Stimulated activated naive CD8-positive, alpha-beta T cell treated with anti-CD3 and anti-CD28 coated beads, Interleukin-15, amount 100 ng/mL, for 72 hours (primary cell): ENCODE results near the gene NPL.
A peak's percentile ranks its signal among the peaks of the same experiment; 100 is the strongest.

Source experiments
- ATAC-seq: fragments of 150-1000 bp; cut with Tn5 transposase; 2 replicates; pipeline ENCODE4 v1.10.0; 2021; ENCODE audit warnings: mild to moderate bottlenecking, moderate library complexity
- DNase-seq, 2 donors: peaks; one replicate each; pipeline ENCODE4 v3.0.0; 2021 to 2022
- H3K27ac Mint-ChIP-seq, 2 donors: one replicate each; pipeline ENCODE4 v1.8.0; 2022; ENCODE audit warnings: mild to moderate bottlenecking in 2 of 2, mixed read lengths in 2 of 2, moderate library complexity in 2 of 2
- H3K27me3 Mint-ChIP-seq: one replicate; pipeline ENCODE4 v1.8.0; 2022; ENCODE audit warnings: mixed read lengths
- H3K4me1 Mint-ChIP-seq: one replicate; pipeline ENCODE4 v1.8.0; 2022; ENCODE audit warnings: mild to moderate bottlenecking, mixed read lengths
- H3K4me3 Mint-ChIP-seq, 2 donors: one replicate each; pipeline ENCODE4 v1.8.0; 2022; ENCODE audit warnings: mild to moderate bottlenecking in 2 of 2, mixed read lengths in 2 of 2, moderate library complexity in 1 of 2
- H3K9me3 Mint-ChIP-seq, 2 donors: one replicate each; pipeline ENCODE4 v1.8.0; 2022; ENCODE audit warnings: mixed read lengths in 2 of 2

NPL gene, protein sequence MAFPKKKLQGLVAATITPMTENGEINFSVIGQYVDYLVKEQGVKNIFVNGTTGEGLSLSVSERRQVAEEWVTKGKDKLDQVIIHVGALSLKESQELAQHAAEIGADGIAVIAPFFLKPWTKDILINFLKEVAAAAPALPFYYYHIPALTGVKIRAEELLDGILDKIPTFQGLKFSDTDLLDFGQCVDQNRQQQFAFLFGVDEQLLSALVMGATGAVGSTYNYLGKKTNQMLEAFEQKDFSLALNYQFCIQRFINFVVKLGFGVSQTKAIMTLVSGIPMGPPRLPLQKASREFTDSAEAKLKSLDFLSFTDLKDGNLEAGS

DNA sequence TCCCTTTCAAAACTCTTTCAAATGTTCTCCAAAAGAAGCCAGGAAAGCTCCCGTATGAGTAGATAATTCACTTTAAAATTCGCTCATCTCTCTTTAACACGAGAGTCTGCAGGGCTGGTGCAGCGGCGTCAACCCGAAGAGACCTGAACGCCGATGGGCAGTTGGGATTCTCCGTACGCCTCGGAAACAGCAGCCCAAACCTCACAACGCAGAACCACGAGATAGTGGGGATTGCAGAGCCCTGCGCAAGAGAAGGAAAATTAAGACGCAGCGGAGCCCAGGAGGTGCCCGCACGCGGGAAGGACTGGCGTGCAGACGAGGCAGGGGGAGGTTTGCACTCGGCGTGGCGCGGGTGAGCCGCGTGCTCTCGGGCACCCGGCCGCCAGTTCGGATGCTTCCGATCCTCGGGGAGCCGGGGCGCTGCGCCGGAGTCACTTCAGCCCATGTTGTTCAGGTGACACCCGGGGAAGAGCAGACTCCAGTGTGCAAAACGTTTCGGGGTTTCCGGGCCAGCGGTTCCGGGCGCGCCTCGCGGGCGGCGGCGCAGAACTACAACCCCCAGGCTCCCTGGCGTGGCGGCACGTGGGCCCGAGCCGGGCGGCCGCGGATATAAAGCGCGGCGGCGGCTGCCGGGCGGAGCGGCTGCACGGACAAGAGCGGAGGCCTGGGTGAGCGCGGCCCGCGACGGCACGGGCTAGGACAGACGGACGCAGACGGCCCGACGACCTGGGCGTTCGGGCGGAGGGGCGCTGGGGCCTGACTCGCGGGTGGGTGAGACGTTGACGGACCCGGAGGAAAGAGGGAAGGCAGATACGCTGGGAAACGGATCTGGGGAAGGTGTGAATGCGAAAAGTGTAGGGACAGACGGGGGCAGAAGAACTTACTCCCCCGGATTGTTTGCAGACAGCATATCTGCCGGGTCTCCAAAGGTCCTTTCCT lies at the start of gene NPL:
Gene NPL, plus strand, starts transcription at position 636 of the 939 bp plus-strand sequence. CDS start 4,599 bp downstream, outside the sequence.
- ATAC-seq (peak; percentile 95), DNase-seq (peak; percentile 85)
- H3K27ac Mint-ChIP-seq = peak within 1 kb of the TSS; percentile 73 to 94
- H3K4me3 Mint-ChIP-seq = peak within 1 kb of the TSS; percentile 91 to 97
- H3K4me1 Mint-ChIP-seq = peaks cover 26% of the 10 kb centered on the region
- peaks cover 30% of the 10 kb centered on the region for H3K27me3 Mint-ChIP-seq
- no peaks in the 10 kb centered on the region for H3K9me3 Mint-ChIP-seq

DNA sequence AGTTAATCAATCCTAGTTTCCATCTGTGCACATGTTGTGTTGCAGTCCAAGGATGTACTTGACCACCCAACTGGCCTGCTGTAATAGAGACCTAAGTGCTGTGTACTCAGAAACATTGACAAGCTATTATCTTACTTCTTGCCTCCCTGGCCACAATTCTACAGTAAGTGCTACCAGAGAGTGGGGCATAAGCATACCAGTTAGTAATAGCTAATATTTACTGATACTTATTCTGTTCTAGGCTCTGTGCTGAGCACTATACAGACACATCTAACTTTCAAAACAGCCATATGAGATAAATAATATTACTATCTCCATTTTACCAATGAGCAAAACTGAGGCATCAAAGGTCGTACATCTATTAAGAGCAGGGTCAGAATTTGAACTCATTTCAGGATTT lies 49.5 kb upstream of the NPL start:
- Mint-ChIP-seq H3K27ac (peak overlapping the region in 1 of 2 donors; percentile 65), H3K9me3 (no peaks in the 10 kb centered on the region), H3K4me3 (no peak overlapping the region), H3K27me3 (peaks cover 5% of the 10 kb centered on the region), H3K4me1 (peaks cover 9% of the 10 kb centered on the region)
- DNase-seq = no peak
- ATAC-seq = no peak

DNA sequence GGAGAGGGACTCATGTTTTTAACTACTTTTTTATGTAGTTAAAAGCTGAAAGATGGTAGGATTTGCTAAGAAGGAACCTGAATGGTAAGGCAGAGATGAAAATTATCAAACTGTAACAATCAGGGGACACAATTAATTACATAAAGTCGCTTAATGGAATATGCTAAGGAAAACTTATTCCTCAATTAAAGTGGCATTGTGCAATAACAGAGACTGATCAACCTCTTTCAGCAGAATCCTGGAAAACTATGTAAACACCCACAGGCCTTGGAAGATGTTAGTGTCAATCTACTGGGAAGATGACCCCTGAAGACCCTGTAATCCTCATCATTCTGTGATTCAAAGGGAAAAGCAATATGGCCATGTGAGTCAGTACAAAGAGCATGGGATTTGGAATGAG lies 46.8 kb upstream of the NPL start:
- no peaks in the 10 kb centered on the region for H3K9me3 Mint-ChIP-seq
- H3K4me3 Mint-ChIP-seq = no peak overlapping the region
- peaks cover 9% of the 10 kb centered on the region for H3K4me1 Mint-ChIP-seq
- peaks cover 22% of the 10 kb centered on the region for H3K27me3 Mint-ChIP-seq
- ATAC-seq (no peak), DNase-seq (no peak)
- no peak overlapping the region for H3K27ac Mint-ChIP-seq

DNA sequence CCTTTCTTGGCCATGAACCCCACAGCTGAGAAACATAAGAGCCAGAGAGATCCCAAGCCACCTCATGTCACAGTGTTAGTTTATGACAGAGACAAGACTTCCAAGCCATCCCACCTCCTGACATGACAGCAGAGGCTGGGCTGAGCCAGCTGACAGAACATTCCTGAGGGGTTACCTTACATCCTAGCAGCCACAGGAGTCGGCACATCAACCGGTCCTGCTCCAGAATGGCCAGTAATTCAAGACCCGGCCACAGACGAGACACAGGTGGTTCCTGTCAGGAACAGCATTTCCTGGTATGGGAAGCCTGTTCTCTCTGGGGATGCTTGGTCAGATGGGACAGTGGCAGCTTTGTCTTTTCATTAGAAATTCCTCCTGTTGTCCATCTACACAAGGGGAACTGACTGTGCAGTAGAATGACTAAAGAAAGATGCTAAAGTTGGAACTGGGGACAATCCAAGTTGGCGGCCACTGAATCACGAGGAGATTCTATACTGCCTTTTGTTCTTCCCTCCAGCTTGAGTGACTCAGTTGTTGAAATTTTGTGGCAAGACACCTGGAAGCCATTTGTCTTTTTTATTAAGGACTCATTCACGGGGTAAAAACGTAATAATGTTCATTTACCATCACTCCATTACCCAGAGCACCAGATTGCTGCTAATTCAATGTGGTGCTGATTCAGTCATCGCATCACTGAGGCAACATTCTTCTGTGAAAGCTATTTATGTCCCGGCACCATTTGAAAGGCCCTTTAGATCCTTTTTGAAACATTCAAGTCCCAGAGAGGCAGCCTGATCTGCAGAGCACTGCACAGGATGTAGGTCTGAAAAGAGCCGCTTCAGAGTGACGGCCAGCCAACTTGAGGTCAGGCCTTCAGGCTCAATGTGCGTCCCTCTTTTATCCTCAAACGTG lies 37.2 kb upstream of the NPL start:
- DNase-seq = no peak
- no peak overlapping the region for H3K4me3 Mint-ChIP-seq
- ATAC-seq = no peak
- H3K27ac Mint-ChIP-seq = no peak overlapping the region
- H3K27me3 Mint-ChIP-seq = peaks cover 47% of the 10 kb centered on the region
- peaks cover 7% of the 10 kb centered on the region for H3K4me1 Mint-ChIP-seq
- peaks cover 0 to 11% of the 10 kb centered on the region in 2 donors for H3K9me3 Mint-ChIP-seq

DNA sequence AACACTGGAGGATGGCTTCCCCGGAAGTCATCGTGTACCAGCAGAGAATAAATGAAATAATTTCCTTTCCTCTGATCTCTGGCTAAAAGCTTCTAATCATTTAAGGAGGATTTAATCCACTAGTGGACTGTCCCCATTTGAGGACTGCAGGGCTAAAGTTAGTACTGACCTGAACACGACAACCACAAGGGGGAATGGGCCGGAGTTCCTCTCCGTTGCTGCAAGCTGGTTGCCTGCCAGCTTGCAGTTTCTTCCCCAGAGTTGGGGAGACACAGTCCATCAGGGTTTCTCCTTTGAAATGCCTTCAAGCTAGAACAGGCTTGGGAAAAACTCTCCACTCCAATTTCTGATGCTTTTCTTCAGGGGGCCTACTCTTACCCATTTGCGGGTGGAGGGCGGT lies 35.5 kb upstream of the NPL start:
- DNase-seq = no peak
- Mint-ChIP-seq H3K4me3 (no peak overlapping the region), H3K9me3 (peaks cover 0 to 8% of the 10 kb centered on the region in 2 donors), H3K27ac (no peak overlapping the region), H3K27me3 (peaks cover 36% of the 10 kb centered on the region), H3K4me1 (peaks cover 7% of the 10 kb centered on the region)
- no peak for ATAC-seq

DNA sequence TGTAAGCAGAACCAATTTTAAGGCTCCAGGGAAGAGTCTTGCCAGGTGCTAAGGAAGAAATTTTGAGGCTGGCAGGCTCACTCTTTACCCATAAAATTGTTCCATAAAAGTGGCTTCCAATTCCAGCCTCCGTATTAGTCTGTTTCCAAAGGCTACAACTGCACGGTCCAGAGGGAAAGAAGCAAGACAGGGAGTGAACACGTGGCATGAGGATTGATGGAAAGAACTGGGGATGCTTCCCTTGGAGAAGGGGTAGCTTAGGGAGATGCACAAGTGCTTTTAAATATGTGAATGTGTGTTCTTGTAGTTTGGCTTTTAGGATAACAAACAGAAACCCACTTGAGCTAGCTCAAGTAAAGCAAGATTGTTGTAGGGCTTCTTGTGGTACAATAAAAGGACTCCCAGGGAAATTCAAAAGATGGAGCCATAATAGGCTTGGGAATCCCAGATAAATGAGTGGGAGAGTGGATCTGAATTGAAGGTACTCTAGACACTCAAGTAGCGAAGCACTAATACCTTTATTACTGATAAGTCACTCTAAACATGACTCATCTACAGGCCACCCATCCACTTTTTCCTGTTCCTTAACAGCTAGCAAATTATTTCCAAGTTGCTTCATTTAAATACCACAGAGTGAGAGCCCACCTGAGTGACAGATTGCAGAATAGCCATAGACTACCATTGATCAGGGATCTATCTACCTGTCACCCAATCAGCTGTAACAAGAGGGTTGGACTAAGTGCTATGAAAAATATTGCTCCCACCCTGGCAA lies 34.8 kb upstream of the NPL start:
- peaks cover 7% of the 10 kb centered on the region for H3K4me1 Mint-ChIP-seq
- H3K27ac Mint-ChIP-seq = no peak overlapping the region
- DNase-seq (no peak), ATAC-seq (peak; percentile 31)
- no peak overlapping the region for H3K4me3 Mint-ChIP-seq
- peaks cover 0 to 2% of the 10 kb centered on the region in 2 donors for H3K9me3 Mint-ChIP-seq
- peaks cover 30% of the 10 kb centered on the region for H3K27me3 Mint-ChIP-seq

DNA sequence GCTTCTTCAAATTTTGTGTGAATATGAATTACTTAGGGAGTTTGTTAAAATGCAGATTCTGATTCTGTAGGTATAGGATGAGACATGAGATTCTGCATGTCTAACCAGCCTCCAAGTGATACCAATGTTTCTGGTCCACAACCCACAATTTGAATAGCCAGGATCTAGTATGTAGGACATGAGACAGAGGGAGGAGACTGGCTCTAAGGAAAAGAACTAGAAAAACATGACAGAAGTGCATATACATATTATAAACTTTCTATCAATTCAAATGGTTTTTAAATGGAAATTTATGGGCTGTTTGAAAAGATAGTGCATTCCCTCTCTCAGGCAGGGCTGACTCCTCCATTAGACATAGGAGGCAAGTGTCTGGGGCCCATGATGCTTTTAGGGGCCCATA lies 33.9 kb upstream of the NPL start:
- H3K4me1 Mint-ChIP-seq = peaks cover 7% of the 10 kb centered on the region
- no peak overlapping the region for H3K4me3 Mint-ChIP-seq
- H3K27me3 Mint-ChIP-seq = peaks cover 23% of the 10 kb centered on the region

DNA sequence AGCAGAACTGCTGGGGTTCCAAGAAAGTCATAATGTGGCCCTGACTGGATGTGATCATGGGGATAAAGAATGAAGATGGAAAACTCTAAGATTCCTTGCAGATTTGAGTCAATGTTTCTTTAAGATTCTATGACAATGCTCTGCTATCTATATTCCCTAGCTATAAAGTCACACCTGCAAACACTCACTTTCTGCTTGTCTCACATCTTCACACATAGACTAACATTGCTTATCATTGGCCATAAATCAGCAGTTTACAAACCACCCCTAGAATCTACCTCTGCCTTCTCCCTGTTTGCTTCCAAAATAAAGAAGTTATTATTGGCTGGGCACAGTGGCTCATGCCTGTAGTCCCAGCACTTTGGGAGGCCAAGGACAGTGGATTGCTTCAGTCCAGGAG lies 33.1 kb upstream of the NPL start:
- Mint-ChIP-seq H3K27ac (no peak overlapping the region), H3K9me3 (peaks cover 0 to 4% of the 10 kb centered on the region in 2 donors), H3K4me1 (peaks cover 14% of the 10 kb centered on the region), H3K27me3 (peaks cover 15% of the 10 kb centered on the region), H3K4me3 (no peak overlapping the region)
- no peak for DNase-seq
- ATAC-seq = no peak

More for the DNA sequence above, 33.9 kb upstream of the NPL start:
- Mint-ChIP-seq H3K9me3 (no peaks in the 10 kb centered on the region), H3K27ac (no peak overlapping the region)
- ATAC-seq (no peak), DNase-seq (no peak)

DNA sequence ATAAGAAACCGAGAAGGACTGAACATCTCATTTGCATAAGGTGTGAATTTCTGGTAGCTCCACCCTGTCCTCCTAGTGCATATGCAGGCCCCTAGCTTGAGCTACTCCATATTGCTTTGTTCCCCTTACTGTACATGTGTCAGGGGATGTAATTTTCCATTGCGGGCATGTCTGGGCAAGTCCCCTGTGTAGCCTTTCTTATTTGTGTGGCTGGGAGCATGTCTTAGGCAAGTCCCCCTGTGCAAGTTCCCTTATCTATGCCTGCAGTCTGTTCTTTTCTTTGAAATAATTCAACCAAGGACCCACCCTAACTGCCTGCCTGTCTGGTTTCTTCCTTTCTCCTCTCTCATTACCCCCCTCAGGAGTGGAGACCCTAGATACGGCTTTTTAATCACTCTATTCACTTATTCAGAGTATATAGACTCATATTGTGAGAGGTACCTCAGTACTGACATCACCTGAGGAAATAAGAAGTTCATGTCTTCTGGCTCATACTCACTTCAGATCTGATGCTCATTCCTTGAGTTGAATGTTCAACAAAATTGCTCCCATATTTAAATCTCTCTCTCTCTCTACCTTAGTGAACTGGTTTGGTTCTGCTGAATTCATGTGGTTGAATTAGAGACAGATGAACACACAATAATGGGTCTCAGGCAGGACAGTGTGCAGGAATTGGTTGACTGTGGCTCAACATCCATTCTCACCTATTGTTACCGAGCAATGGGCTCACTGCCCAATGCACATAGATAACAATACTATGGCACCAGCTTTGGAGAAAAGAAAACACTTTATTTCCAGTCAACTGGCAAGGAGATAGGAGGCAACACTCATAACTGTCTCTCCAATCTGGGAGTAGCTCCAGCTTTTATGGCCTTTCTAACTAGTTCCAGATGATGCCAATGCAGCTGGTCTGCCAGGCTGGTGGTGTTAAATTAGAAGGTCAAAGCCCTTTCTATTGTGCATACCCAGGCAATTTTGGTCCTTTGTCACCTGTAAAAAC lies 27.9 kb upstream of the NPL start:
- ATAC-seq (peak; percentile 56), DNase-seq (peak in 1 of 2 donors; percentile 25)
- Mint-ChIP-seq H3K27me3 (peaks cover 38% of the 10 kb centered on the region), H3K4me3 (no peak overlapping the region), H3K4me1 (peaks cover 13% of the 10 kb centered on the region), H3K9me3 (peaks cover 0 to 11% of the 10 kb centered on the region in 2 donors), H3K27ac (peak overlapping the region; percentile 41 to 86)

DNA sequence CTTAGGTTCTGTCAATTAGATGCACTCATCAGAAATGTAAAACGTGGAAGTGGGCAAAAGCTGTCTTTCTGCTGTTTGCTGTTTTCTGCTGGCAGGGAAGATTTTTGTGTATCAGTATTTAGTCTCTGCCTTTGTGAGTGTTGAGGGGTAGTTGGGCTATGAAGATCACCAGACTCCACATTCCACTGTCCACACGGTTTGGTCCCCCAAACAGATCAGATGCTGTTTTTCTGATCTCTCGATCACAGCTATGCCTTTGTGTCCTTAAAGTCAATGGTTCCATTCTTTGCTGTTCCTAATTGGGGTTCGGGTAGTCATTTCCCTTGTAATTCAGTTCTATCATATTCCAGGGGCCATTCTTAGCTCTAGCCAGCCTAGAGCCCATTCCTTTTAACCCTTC lies 27.0 kb upstream of the NPL start:
- Mint-ChIP-seq H3K4me3 (no peak overlapping the region), H3K4me1 (peaks cover 13% of the 10 kb centered on the region), H3K9me3 (peaks cover 0 to 11% of the 10 kb centered on the region in 2 donors), H3K27me3 (peaks cover 38% of the 10 kb centered on the region), H3K27ac (peak overlapping the region in 1 of 2 donors; percentile 61)
- ATAC-seq (no peak), DNase-seq (no peak)

DNA sequence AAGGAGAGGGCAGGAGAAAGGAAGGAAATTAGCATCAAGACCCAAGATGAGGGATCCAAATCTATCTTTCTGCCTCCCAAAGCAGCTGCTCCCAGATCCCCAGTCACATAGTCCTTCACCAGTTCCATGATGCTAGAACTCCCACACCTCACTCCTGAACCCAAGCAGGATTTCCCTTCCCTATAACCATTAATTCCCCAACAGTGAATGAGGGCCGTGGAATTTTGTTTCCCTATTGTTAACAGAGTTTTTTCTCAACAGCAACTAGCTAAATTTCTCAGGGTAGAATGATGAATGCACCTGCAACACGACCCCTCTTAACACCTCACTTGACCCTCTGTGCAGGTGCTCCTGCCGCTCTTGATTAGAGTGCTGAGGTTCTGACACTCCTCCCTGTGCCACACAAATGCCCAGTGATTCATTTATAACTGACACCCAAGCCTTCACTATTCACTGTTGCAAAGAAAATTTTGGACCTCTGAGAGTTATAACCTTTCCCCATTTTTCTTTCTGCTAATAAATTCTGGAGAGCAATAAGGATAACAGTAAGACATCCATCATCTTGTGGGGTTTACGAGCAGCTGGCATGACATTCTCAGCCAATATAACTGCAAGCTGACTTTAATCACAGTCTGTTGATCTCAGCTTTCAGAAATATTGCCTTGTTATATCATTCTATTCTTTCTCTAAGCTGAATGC lies 25.4 kb upstream of the NPL start:
- no peak overlapping the region for H3K27ac Mint-ChIP-seq
- peaks cover 38% of the 10 kb centered on the region for H3K27me3 Mint-ChIP-seq
- no peak overlapping the region for H3K4me3 Mint-ChIP-seq
- peaks cover 0 to 11% of the 10 kb centered on the region in 2 donors for H3K9me3 Mint-ChIP-seq
- DNase-seq = no peak
- ATAC-seq = no peak
- H3K4me1 Mint-ChIP-seq = peaks cover 13% of the 10 kb centered on the region

DNA sequence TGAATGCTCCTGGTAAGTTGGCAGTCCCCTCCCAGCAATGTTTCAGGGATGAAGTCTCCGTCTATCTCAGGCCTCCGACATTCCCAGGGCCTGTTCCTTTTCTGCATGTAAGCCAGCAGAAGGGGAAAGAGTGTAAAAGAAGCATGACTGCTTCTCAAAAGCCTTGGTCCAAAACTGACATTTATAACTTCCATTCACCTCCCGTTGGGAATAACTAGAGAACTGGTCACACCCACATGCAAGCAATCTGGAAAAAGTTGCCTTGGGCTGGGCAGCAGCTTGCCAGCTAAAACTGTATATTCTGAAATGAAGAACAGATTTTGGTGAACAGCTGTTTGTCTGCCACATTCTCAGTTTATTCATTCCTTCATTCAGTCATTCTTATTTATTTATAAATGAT lies 24.2 kb upstream of the NPL start:
- Mint-ChIP-seq H3K4me3 (no peak overlapping the region), H3K27ac (no peak overlapping the region), H3K9me3 (peaks cover 0 to 11% of the 10 kb centered on the region in 2 donors), H3K4me1 (peaks cover 13% of the 10 kb centered on the region), H3K27me3 (peaks cover 44% of the 10 kb centered on the region)
- no peak for ATAC-seq
- no peak for DNase-seq

DNA sequence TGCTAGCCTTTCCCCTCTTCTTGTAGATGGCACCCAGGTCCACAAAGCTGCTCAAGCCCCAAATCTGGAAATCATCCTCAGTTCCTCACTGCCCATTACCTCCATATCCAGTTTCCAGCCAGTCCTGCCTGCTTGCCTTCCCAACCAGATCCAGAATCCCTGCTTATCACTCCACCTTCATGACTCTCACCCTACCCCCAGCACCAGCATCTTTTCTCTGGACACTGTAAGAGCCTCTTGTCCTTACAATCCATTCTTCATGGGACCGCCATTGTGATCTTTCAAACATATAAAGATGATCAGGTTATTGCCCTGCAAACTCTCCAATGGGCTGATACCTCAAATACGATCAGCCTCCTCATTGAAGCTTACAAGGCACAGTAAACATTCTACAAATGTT lies 23.5 kb upstream of the NPL start:
- Mint-ChIP-seq H3K27ac (peak overlapping the region in 1 of 2 donors; percentile 6), H3K9me3 (peaks cover 0 to 11% of the 10 kb centered on the region in 2 donors), H3K4me1 (peaks cover 10% of the 10 kb centered on the region), H3K27me3 (peaks cover 48% of the 10 kb centered on the region), H3K4me3 (no peak overlapping the region)
- no peak for ATAC-seq
- no peak for DNase-seq
